HL-60 (cell line): Measurements from ENCODE around the gene ASPSCR1.
A peak's percentile ranks its signal among the peaks of the same experiment; 100 is the strongest.

ENCODE experiments used
- POLR2AphosphoS5 ChIP-seq: IDR thresholded peaks from 2 replicates; pipeline ENCODE4 v1.6.1; 2012; ENCODE audit warnings: low read depth
- TF ChIP-seq, protein P1 (sequence below): IDR thresholded peaks from one replicate; pipeline ENCODE4 v1.5.1; 2011; ENCODE audit warnings: low read length, control low read depth, inconsistent platforms; ENCODE audit not compliant: insufficient read depth
- TF ChIP-seq, protein P2 (sequence below): IDR thresholded peaks from 2 replicates; pipeline ENCODE4 v1.6.1; 2012; ENCODE audit warnings: low read depth; ENCODE audit not compliant: insufficient replicate concordance

DNA sequence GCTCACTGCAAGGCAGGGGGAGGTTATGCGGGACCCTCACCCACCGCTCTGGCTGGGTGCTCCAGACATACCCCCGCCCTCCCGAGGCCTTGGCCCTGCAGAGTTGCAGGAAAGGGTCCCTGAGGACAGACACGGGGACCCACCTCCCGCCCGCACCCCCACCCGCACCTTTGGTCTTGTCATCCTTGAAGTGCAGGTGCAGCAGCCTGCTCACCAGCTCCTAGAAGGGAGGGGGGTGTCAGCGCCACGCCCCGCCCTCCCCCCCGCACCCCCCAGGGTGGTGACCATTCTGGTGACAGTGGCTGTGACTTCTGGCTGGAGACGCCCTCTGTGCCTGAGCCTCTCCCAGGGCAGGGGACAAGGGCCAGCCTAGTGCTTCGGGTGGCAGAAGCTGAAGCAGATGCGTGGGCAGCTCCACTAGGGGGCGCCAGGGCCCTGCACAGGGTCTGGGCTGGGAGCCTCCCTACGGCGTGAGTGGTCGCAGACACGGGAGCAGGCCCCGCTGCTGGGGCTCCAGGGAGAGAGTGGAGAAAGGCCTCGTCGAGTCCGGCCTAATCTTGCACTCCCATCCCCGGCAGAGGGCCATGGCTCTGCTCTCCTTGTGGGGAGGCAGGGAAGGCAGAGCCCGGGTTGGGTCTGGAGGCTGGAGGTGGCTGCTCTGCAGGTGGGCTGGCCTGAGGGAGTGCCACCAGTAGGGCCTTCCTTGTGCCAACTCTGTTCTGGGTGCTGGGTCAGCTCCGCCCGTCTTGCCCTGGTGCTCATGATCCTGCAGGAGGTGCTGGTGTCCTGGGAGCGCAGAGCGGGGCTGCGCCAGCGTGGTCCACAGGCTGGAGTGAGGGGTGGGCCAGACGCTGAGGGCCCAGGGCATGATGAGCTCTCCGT, 42.5 kb downstream of the ASPSCR1 start:
- TF ChIP-seq POLR2AphosphoS5 = no peak
- TF ChIP-seq, protein P1, sequence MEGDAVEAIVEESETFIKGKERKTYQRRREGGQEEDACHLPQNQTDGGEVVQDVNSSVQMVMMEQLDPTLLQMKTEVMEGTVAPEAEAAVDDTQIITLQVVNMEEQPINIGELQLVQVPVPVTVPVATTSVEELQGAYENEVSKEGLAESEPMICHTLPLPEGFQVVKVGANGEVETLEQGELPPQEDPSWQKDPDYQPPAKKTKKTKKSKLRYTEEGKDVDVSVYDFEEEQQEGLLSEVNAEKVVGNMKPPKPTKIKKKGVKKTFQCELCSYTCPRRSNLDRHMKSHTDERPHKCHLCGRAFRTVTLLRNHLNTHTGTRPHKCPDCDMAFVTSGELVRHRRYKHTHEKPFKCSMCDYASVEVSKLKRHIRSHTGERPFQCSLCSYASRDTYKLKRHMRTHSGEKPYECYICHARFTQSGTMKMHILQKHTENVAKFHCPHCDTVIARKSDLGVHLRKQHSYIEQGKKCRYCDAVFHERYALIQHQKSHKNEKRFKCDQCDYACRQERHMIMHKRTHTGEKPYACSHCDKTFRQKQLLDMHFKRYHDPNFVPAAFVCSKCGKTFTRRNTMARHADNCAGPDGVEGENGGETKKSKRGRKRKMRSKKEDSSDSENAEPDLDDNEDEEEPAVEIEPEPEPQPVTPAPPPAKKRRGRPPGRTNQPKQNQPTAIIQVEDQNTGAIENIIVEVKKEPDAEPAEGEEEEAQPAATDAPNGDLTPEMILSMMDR = peak; percentile 82
- TF ChIP-seq, protein P2, sequence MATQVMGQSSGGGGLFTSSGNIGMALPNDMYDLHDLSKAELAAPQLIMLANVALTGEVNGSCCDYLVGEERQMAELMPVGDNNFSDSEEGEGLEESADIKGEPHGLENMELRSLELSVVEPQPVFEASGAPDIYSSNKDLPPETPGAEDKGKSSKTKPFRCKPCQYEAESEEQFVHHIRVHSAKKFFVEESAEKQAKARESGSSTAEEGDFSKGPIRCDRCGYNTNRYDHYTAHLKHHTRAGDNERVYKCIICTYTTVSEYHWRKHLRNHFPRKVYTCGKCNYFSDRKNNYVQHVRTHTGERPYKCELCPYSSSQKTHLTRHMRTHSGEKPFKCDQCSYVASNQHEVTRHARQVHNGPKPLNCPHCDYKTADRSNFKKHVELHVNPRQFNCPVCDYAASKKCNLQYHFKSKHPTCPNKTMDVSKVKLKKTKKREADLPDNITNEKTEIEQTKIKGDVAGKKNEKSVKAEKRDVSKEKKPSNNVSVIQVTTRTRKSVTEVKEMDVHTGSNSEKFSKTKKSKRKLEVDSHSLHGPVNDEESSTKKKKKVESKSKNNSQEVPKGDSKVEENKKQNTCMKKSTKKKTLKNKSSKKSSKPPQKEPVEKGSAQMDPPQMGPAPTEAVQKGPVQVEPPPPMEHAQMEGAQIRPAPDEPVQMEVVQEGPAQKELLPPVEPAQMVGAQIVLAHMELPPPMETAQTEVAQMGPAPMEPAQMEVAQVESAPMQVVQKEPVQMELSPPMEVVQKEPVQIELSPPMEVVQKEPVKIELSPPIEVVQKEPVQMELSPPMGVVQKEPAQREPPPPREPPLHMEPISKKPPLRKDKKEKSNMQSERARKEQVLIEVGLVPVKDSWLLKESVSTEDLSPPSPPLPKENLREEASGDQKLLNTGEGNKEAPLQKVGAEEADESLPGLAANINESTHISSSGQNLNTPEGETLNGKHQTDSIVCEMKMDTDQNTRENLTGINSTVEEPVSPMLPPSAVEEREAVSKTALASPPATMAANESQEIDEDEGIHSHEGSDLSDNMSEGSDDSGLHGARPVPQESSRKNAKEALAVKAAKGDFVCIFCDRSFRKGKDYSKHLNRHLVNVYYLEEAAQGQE = no peak
